Mammary epithelial cell (primary cell): Measurements from ENCODE around the gene OR8J3.

ENCODE experiments used
- EZH2 ChIP-seq: IDR thresholded peaks from 2 replicates; pipeline ENCODE4 v1.6.1; 2012; ENCODE audit warnings: low read length, inconsistent platforms, borderline replicate concordance
- TF ChIP-seq, protein P1 (sequence below), 2 donors: IDR thresholded peaks in 1 of 2; conservative IDR thresholded peaks in 1 of 2; 2 replicates each; pipeline ENCODE4 v1.5.1; 2011 to 2012; ENCODE audit warnings: inconsistent platforms in 2 of 2, low read length in 2 of 2, mild to moderate bottlenecking in 2 of 2, control low read depth in 1 of 2, low read depth in 1 of 2; ENCODE audit not compliant: insufficient read depth in 1 of 2; ENCODE audit errors: extremely low read depth in 1 of 2

- TF ChIP-seq, protein P1, sequence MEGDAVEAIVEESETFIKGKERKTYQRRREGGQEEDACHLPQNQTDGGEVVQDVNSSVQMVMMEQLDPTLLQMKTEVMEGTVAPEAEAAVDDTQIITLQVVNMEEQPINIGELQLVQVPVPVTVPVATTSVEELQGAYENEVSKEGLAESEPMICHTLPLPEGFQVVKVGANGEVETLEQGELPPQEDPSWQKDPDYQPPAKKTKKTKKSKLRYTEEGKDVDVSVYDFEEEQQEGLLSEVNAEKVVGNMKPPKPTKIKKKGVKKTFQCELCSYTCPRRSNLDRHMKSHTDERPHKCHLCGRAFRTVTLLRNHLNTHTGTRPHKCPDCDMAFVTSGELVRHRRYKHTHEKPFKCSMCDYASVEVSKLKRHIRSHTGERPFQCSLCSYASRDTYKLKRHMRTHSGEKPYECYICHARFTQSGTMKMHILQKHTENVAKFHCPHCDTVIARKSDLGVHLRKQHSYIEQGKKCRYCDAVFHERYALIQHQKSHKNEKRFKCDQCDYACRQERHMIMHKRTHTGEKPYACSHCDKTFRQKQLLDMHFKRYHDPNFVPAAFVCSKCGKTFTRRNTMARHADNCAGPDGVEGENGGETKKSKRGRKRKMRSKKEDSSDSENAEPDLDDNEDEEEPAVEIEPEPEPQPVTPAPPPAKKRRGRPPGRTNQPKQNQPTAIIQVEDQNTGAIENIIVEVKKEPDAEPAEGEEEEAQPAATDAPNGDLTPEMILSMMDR (conservative IDR thresholded peaks at IDR 0.05 in 1 of 2, IDR thresholded peaks at IDR 0.05 in 1 of 2; ENCODE audit: extremely low read depth in 1 of 2, insufficient read depth in 1 of 2, low read depth in 1 of 2, low read length in 2 of 2), result no peak
- no peak for TF ChIP-seq EZH2
Observed at GRCh38 chr11:56093008-56093407, 47.0 kb downstream of the OR8J3 start, which contains the start of gene OR8I2.
